G401 (cell line): Measurements from ENCODE around the gene COX10. TPM values are rescaled to one million over a fixed set of nuclear protein-coding genes. Genes with fewer than 3 reads are reported as not detected.

Experiments used
- DNase-seq: peaks from one replicate; pipeline ENCODE4 v3.0.0-alpha.2; 2015; ENCODE audit warnings: low spot score
- in situ Hi-C: cut with HindIII; loops from 2 replicates; pipeline ENCODE4 v1.10.0; 2016; ENCODE audit warnings: low sequenced_read_pairs, mixed read lengths
- total RNA-seq: library from RNA; depleted of rRNA; stranded (reverse); fragments of >200 nt; shearing (Covaris generic); gene quantifications from 2 replicates; pipeline ENCODE4 v1.2.3, GENCODE V29; 2014

The COX10 gene
- total RNA-seq, 1 experiment from 2014 or later = 26.4 TPM

GRCh38 chr17:14198575-14198974 lies 129.3 kb downstream of the COX10 start:
- no peak for DNase-seq
- in situ Hi-C loops = no loop called here

- in situ Hi-C loops = no loop called here
- no peak for DNase-seq
Observed at GRCh38 chr17:14199601-14200000, 130.3 kb downstream of the COX10 start.

- in situ Hi-C loops = no loop called here
- DNase-seq = no peak
Observed at GRCh38 chr17:14200354-14200753, 131.1 kb downstream of the COX10 start.

- DNase-seq = no peak
- in situ Hi-C loops = no loop called here
Observed at GRCh38 chr17:14201021-14201987, 132.0 kb downstream of the COX10 start.

GRCh38 chr17:14201988-14202380 lies 132.7 kb downstream of the COX10 start:
- in situ Hi-C loops = no loop called here
- DNase-seq = no peak

- DNase-seq = no peak
- in situ Hi-C loops = no loop called here
Observed at GRCh38 chr17:14202388-14203166, 133.3 kb downstream of the COX10 start.

- in situ Hi-C loops = no loop called here
- DNase-seq = no peak
Observed at GRCh38 chr17:14203388-14203787, 134.1 kb downstream of the COX10 start.

GRCh38 chr17:14204084-14204483 lies 134.8 kb downstream of the COX10 start:
- in situ Hi-C loops = no loop called here
- DNase-seq = no peak

- no peak for DNase-seq
- in situ Hi-C loops = no loop called here
Observed at GRCh38 chr17:14204546-14204945, 135.2 kb downstream of the COX10 start.

GRCh38 chr17:14205380-14205779 lies 136.1 kb downstream of the COX10 start:
- in situ Hi-C loops = no loop called here
- no peak for DNase-seq

GRCh38 chr17:14205992-14206461 lies 136.7 kb downstream of the COX10 start:
- in situ Hi-C loops = no loop called here
- peak; percentile 96 for DNase-seq

- in situ Hi-C loops = no loop called here
- DNase-seq = no peak
Observed at GRCh38 chr17:14206891-14207290, 137.6 kb downstream of the COX10 start.

GRCh38 chr17:14207791-14208190 lies 138.5 kb downstream of the COX10 start:
- DNase-seq = no peak

GRCh38 chr17:14209215-14209614 lies 139.9 kb downstream of the COX10 start:
- DNase-seq = no peak
- in situ Hi-C loops = no loop called here

More at GRCh38 chr17:14207791-14208190, 138.5 kb downstream of the COX10 start:
- in situ Hi-C loops = no loop called here

GRCh38 chr17:14211246-14211645 lies 141.9 kb downstream of the COX10 start:
- in situ Hi-C loops = no loop called here
- no peak for DNase-seq

GRCh38 chr17:14211801-14212200 lies 142.5 kb downstream of the COX10 start:
- DNase-seq = no peak
- in situ Hi-C loops = no loop called here

GRCh38 chr17:14212401-14212800 lies 143.1 kb downstream of the COX10 start:
- in situ Hi-C loops = no loop called here
- no peak for DNase-seq

- no peak for DNase-seq
- in situ Hi-C loops = no loop called here
Observed at GRCh38 chr17:14214271-14214670, 145.0 kb downstream of the COX10 start.

GRCh38 chr17:14222611-14223010 lies 153.3 kb downstream of the COX10 start:
- in situ Hi-C loops = no loop called here

More at GRCh38 chr17:14222611-14223010, 153.3 kb downstream of the COX10 start:
- DNase-seq = no peak
